ENCODE data around the gene YIPF4.
A peak's percentile ranks its signal among the peaks of the same experiment; 100 is the strongest.
"Not testable (repeated sequence)": the region's sequence is repeated elsewhere in the genome, so short reads cannot be mapped to it uniquely, and the experiment has no call there.

Gene YIPF4

GRCh38 chr2:32277674-32278477 lies at the start of gene YIPF4:
Gene YIPF4 (plus strand): TSS chr2:32277904. CDS start chr2:32278156, 252 bp downstream.
- DNase-seq: peak; percentile 78

DNA sequence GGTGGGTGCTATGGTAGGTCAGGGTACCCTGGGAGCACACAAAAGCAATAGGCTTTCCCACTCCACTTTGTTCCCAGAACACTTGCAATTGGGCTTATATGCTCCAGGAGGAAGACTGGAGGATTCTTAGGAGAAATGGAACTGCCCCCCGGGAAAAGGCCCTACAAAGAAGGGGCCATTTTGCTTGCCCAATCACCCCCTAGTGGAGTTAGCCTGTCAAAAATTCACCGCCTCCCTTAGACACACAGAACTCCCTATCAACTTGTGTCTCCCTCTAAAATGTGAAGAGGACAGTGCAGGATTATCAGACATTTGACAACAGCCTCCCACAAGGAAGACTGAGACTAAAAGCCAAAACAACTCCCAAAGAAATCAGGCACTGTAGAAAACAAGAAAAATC lies 49.5 kb upstream of the YIPF4 start:
- no peak for DNase-seq

- DNase-seq: no peak
Observed at GRCh38 chr2:32229635-32230034, 48.1 kb upstream of the YIPF4 start.

DNA sequence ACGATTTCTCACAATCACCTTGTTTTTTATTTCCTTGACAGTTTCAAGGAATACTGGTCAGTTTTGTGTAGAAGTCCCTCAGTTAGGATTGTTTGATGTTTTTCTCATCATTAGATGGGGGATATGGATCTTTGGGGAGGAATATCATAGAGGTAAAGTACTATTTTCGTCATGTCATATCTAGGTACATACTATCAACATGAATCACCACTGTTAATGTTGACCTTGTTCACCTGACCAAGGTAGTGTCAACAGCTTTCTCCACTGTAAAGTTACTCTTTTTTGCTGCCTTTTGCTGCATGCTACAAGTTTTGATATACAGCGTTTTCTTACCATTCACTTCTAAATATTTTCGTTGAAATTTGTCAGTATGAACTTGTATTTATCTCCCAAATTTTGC lies 45.7 kb upstream of the YIPF4 start:
- no peak for DNase-seq

- DNase-seq: no peak
Observed at GRCh38 chr2:32235315-32235714, 42.4 kb upstream of the YIPF4 start.

DNA sequence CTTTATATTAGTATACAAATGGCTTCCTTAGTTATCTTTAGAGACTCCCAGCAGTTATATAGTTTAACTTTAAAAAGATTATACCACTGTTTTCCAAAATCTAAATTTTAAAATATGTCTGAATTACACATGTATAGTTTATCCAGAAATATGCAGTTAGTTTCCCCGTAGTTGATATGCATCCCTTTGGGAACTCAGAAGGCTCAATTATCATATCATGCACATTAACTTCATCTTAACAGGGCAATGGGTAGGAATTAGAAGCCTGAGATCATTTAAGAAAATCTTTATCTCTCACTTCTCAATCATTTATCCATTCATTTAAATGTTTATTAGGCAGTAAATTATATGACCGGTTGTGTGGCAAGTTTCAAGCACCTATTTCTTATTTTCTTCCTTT lies 40.2 kb upstream of the YIPF4 start:
- DNase-seq: no peak

- DNase-seq: no peak
Observed at GRCh38 chr2:32237996-32238395, 39.7 kb upstream of the YIPF4 start.

DNA sequence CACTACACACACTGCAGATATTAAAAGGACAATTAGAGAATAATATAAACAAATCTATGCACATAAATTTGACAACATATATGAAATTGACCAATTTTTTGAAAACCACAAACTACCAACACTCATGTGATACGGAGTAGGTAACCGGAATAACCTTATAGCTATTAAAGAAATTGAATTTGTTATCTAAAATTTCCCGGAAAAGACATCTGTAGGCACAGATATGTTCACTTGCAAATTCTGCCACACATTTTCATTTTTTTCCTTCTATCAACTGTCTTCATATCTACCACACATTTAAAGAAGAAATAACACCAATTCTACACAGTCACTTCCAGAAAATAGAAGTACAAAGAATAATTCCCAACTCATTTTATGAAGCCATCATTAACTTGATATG lies 35.4 kb upstream of the YIPF4 start:
- no peak for DNase-seq

DNA sequence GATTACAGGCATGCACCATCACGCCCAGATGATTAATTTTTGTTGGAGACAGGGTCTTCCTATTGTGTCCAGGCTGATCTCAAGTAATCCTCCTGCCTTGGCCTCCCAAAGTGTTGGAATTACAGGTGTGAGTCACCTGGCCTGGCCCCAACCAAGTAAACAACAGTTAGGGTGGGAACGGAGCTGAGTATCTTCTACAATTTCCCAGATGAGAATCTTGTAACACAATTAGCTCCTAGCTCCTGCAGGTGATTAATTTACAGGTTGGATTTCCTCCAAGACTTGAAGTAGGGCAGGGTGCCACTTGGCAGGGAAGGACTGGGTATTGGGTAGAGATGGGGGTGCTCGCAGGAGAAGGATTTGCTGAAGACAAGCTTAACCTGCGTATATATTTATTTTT lies 30.8 kb upstream of the YIPF4 start:
- no peak for DNase-seq

DNA sequence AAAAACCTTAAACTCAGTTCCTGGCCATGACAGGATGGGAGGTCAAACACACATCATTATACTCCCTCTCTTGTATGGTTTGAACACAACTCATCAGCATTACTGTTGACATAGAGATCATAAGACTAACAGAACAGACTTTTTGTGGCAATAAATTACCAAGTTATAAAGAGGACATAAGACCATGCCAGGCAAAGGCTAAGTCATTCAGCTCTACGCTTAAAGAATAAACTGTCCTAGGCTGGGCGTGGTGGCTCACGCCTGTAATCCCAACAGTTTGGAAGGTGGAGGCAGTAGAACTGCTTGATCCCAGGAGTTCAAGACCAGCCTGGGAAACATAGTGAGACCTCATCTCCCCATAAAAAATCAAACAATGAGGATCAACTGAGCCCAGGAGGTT lies 29.4 kb upstream of the YIPF4 start:
- no peak for DNase-seq

DNA sequence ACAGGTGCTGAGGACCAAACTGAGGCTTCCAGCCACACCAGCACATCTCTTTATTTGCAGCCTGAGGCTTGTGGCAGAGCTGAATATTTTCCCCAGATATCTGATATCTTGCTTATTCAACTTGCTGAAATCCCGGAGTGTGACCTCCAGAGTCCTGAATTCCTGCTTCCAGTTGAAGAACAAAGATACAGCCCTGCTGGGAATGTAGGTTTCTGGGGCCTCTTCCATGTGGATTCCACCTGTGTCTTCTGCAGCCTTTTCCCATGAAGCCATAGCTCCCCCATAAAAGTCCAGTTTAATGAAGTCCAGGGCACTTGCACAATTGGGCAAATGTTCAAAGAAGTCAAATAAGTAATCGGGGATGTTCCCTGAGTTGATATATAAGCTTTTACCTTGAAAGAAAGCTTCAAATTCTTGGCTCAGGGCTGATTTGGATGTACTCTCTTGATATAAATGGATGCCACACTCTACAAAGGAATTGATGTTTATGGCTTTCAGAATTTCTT lies 27.9 kb upstream of the YIPF4 start:
- no peak for DNase-seq

- no peak for DNase-seq
Observed at GRCh38 chr2:32250290-32250689, 27.4 kb upstream of the YIPF4 start.

DNA sequence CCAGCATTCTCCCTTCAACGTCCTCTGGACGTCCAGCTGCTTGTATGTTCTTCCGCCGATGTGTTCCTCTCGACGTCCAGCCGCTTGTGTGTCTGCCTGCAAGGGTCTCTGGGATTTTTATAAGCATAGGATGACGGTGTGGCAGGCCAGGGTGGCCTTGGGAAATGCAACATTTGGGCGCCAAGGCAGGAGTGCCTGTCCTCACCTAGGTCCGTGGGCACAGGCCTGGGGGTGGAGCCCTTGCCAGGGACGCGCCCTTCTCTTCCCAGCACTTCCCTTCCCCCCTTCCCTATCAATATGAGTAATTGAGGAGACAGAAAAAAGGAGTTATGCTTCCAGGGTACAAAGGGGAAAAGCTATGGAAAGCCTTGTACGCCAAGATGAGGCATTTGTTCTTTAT lies 19.5 kb upstream of the YIPF4 start:
- DNase-seq: no peak

GRCh38 chr2:32260376-32260775 lies 17.3 kb upstream of the YIPF4 start:
- DNase-seq: no peak

DNA sequence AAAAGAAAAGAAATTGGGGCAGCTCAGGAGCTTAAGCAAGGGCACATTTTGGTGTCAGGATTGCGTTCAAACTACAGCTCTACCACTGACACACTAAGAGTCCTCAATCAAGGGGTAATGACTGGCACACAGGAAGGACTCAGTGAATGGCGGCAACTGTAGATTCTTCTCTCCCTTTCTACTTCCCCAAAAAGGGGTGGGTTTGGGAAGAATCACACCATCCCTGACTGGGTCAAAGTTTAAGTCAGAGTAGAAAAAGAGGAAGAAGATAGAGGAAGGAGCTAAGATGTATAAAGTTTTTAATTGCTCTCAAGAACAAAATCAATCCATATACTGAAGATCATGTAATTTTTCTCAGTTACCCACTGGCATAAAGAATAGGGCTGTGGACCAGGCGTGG lies 15.6 kb upstream of the YIPF4 start:
- DNase-seq: no peak

DNA sequence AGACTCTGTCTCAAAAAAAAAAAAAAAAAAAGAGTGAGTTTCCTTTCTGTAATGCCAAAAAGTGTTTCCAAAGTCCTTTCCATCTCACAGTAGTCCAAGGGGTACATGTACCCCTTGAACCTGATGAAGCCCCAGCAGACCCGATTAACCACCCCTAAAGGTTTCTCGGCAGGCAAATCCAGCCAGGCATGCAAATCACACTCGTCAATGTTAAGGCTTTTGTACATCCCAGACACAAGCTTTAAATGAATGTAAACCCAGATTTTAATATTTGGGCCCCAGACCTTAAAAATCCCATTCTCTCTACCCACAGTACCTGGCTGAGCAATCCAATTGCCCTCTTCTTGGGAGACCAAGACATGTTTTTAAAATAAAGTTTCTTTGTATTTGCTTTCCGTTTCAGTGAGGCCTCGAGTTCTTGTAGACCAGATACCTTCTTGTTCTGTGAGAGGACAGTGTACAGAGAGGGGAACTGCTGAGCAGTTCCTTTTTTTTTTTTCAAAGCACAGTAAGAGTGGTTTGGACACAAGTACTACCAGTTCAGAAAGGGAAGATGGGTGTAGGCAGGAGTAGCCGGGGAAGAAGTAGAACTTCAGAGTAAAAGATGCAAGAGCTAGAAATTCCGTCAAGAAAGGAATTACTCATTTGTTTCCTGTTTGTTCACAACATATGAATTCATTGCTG lies 13.1 kb upstream of the YIPF4 start, which contains the start of gene NLRC4:
NLRC4 (minus strand) TSS at position 465 of the 684 bp plus-strand sequence. CDS start 8,111 bp downstream, outside the sequence.
- DNase-seq: no peak

DNA sequence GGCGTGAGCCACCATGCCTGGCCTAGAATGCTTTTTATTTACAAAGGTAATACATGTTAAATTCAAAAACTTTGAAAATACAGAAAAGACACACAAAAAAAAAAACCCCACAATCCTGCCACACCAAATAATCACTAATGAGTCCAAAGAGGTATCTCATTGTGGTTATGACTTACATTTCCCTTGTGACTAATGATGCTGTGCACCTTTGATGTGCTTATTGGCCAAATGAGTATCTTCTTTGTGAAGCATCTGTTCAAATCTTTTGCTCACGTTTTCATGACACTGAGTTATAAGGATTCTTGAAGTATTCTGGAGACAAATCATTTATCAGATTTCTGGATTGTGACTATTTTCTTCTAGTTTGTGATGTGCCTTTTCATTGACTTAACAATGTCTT lies 6.6 kb upstream of the YIPF4 start:
- DNase-seq: no peak

- DNase-seq: no peak
Observed at GRCh38 chr2:32272279-32272678, 5.4 kb upstream of the YIPF4 start.

DNA sequence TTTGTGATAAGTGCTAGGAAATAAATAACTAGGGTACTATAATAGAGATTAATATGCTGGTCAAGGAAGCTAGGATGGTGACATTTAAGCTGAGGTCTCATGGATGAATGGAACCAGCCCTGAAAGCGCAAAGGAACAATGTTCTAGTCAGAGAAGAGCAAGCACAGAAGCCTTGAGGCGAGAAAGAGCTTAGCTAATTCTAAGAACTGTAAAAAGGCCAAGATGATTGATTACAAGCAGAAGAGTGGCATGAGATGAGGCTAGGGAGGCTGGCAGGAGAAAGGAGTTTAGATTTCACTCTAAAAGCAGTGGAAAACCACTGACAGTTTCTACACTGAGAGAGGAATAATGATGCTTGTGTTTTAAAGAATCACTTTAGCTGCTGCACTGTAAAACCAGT lies 3.4 kb upstream of the YIPF4 start:
- DNase-seq: no peak

DNA sequence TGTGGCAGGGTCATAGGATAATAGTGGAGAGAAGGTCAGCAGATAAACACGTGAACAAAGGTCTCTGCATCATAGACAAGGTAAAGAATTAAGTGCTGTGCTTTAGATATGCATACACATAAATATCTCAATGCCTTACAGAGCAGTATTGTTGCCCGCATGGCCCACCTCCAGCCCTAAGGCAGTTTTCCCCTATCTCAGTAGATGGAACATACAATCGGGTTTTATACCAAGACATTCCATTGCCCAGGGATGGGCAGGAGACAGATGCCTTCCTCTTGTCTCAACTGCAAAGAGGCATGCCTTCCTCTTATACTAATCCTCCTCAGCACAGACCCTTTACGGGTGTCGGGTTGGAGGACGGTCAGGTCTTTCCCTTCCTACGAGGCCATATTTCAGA lies 1.9 kb upstream of the YIPF4 start:
- not testable (repeated sequence) for DNase-seq

DNA sequence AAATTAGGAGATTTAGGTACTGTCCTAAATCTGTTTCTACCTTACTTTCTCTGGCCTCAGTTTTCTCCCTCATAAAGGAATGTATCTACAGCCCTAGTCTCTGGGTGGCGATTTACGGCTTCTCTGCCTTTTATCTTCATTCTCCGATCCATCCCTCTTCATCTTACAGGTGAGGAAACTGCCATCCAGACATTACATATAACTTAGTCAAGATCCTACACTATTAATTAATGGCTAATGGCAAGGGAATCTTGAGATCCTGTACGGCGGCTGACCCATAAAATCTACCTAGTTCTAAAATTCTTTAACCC lies 386 bp upstream of the YIPF4 start:
- DNase-seq: no peak

DNA sequence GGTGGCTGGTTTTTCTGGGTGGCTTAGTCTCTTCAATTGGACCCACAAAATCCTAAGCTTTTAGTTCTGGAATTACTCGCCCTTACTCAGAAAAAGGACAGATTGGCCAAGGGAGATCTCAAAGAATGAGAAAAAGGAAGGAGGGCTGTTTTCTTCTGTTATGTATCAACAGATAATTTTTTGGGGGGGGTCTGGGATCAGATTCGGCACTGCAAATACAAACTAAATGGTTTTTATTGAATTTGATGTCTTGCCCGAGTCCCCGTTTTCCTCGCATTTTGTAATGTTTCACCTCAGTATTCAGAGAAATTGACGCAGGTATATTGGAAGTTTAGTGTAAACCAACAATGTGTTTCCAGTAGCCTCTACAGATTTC lies 762 bp downstream of the YIPF4 start:
- no peak for DNase-seq

GRCh38 chr2:32284321-32284720 lies 6.6 kb downstream of the YIPF4 start:
- no peak for DNase-seq

GRCh38 chr2:32289165-32289999 lies 11.7 kb downstream of the YIPF4 start:
- DNase-seq: no peak

All from SHP77 treated with DMSO at 0.1 percent for 48 hours (cell line).